Thyroid gland (tissue), 4 donors: Measurements from ENCODE around the gene TMEM212. TPM values are rescaled to one million over a fixed set of nuclear protein-coding genes. Genes with fewer than 3 reads are reported as not detected.
A peak's percentile ranks its signal among the peaks of the same experiment; 100 is the strongest.

Experiments used
- DNase-seq, 2 donors: peaks; one replicate each; pipeline ENCODE4 v3.0.0-alpha.2; 2019
- H3K27ac ChIP-seq, 3 donors: fragments of 200-600 bp; sonication (generic); 1 replicate in 2 of 3; 2 replicates in 1 of 3; pipeline ENCODE4 v1.5.1; 2016 to 2019; ENCODE audit warnings: mild to moderate bottlenecking in 1 of 3, moderate library complexity in 1 of 3
- H3K27me3 ChIP-seq: fragments of 200-600 bp; sonication (generic); one replicate; pipeline ENCODE4 v1.5.1; 2019
- H3K36me3 ChIP-seq, 2 donors: fragments of 200-600 bp; sonication (generic); one replicate each; pipeline ENCODE4 v1.5.1; 2016 to 2019
- H3K4me1 ChIP-seq, 2 donors: fragments of 200-600 bp; sonication (generic); one replicate each; pipeline ENCODE4 v1.5.1; 2017 to 2019
- H3K4me3 ChIP-seq, 3 donors: fragments of 200-600 bp; sonication (generic); replicated peaks in 1 of 3; 1 replicate in 2 of 3; 2 replicates in 1 of 3; pipeline ENCODE4 v1.5.1; 2016; ENCODE audit warnings: mild to moderate bottlenecking in 1 of 3
- H3K9me3 ChIP-seq: fragments of 200-600 bp; sonication (generic); one replicate; pipeline ENCODE4 v1.5.1; 2017
- POLR2A ChIP-seq, 2 donors: fragments of 450-650 bp; IDR thresholded peaks; one replicate each; pipeline ENCODE4 v1.6.1; 2017; ENCODE audit warnings: antibody characterized with exemption in 2 of 2, mild to moderate bottlenecking in 2 of 2, moderate library complexity in 1 of 2
- WGBS, 2 donors: methylation state at CpG; one replicate each; pipeline ENCODE4 v1.1.5; 2017; 5-methylcytosine and 5-hydroxymethylcytosine counted together
- intact Hi-C: fragments of 100-400 bp; cut with DNase I; formaldehyde crosslinking; loops from one replicate; pipeline ENCODE4 v1.15.1; 2023
- total RNA-seq, 4 donors: library from RNA; depleted of rRNA; stranded (reverse); fragments of >200 nt; gene quantifications; one replicate each; pipeline ENCODE4 v1.2.3, GENCODE V29; 2016
- TF ChIP-seq, protein P1 (sequence below), 6 experiments: fragments of 200-600 bp in 3 of 6; fragments of 450-650 bp in 3 of 6; sonication (generic) in 3 of 6; IDR thresholded peaks; one replicate each; pipeline ENCODE4 v1.5.1; 2016 to 2019; ENCODE audit warnings: antibody characterized with exemption in 6 of 6, mild to moderate bottlenecking in 2 of 6, inconsistent platforms in 1 of 6, moderate library complexity in 1 of 6

Gene TMEM212
- total RNA-seq, 4 donors from 2014 or later, result not detected

DNA sequence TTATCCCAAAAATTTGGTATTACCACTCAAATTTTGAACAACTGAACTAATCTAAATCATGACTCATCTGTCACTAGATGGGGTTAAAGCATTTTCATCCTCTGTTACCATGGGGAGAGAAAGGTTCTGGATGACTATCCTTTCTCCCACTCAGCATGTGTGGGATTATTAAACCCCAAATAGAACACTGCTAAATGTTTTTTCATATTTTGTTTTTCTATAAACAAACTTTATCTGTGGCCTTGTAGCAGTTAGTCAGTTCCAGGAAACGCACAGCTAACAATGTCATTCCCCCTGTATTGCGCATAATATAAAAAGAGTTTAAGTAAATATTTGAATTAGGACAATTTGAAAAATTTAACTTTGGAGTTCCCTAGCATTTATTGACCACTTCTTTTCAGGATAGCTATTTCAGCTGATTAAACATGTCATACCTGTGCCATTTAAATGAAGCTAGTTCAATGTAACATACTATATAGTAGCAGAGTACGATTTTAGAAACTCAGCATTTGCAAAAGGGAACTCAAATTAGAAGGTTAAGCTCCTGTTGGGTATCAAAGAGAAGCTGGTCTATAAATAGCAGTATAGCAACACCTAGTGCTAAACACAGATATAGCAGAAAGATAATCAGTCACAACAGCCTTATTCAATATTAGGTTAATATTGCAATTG lies 9.2 kb upstream of the TMEM212 start:
- Histone ChIP-seq H3K9me3 (no peaks in the 10 kb centered on the region), H3K36me3 (no peaks in the 10 kb centered on the region), H3K27me3 (no peaks in the 10 kb centered on the region), H3K4me3 (no peak overlapping the region), H3K27ac (no peak overlapping the region), H3K4me1 (peaks cover 0 to 6% of the 10 kb centered on the region in 2 donors)
- WGBS, 2 donors, result 61 to 69% methylated on average over 3 of the region's 3 CpGs
- TF ChIP-seq, protein P1, sequence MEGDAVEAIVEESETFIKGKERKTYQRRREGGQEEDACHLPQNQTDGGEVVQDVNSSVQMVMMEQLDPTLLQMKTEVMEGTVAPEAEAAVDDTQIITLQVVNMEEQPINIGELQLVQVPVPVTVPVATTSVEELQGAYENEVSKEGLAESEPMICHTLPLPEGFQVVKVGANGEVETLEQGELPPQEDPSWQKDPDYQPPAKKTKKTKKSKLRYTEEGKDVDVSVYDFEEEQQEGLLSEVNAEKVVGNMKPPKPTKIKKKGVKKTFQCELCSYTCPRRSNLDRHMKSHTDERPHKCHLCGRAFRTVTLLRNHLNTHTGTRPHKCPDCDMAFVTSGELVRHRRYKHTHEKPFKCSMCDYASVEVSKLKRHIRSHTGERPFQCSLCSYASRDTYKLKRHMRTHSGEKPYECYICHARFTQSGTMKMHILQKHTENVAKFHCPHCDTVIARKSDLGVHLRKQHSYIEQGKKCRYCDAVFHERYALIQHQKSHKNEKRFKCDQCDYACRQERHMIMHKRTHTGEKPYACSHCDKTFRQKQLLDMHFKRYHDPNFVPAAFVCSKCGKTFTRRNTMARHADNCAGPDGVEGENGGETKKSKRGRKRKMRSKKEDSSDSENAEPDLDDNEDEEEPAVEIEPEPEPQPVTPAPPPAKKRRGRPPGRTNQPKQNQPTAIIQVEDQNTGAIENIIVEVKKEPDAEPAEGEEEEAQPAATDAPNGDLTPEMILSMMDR (IDR thresholded peaks at IDR 0.05), result peak in 4 of 6 experiments; percentile 27 to 59 (median 50)
- TF ChIP-seq POLR2A (IDR thresholded peaks at IDR 0.05), result no peak
- intact Hi-C loops, result no loop called here
- no peak for DNase-seq

DNA sequence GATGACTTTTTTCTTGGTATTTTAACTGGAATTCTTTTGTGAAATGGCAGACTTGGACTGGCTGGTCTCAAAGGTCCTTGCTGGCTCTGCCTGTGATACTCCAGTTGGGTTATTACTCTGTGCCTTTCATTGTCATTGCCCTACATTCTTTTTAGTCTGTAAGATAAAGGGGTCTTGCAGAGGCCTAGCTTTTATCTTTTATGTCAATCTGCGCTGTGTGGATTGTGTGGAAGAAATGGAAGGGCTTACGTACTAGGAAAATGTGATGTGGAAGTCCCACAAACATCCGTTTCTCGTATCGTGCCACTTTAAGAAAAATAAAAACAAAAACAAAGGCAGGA lies 8.7 kb upstream of the TMEM212 start:
- intact Hi-C loops, result no loop called here
- Histone ChIP-seq H3K4me3 (no peak overlapping the region), H3K27me3 (no peaks in the 10 kb centered on the region), H3K9me3 (no peaks in the 10 kb centered on the region), H3K36me3 (no peaks in the 10 kb centered on the region), H3K27ac (no peak overlapping the region), H3K4me1 (peaks cover 0 to 6% of the 10 kb centered on the region in 2 donors)
- no peak for TF ChIP-seq POLR2A (IDR thresholded peaks at IDR 0.05)
- TF ChIP-seq, protein P1 (IDR thresholded peaks at IDR 0.05), result no peak
- DNase-seq, result no peak
- 79 to 80% methylated on average over 5 of the region's 5 CpGs for WGBS, 2 donors

DNA sequence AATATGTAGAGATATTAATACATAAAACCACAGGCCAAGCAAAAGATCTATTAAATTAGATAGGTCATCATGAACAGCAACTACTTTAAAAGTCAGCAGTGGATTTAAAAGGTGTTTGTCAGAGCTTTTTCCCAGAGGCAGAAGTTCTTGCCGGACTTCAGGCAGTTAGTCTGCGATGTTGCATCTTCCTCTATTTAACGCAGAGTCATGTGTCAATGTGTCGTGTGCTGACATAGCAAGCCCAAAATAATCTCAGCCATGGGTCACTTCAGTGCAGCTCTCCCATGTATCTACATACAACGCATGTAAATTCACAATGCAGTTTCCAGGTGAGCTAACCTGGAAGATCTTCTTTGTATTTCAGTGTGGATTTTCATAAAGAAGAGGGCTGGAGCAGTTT lies 8.0 kb upstream of the TMEM212 start:
- Histone ChIP-seq H3K9me3 (no peaks in the 10 kb centered on the region), H3K27ac (no peak overlapping the region), H3K4me1 (peaks cover 0 to 6% of the 10 kb centered on the region in 2 donors), H3K36me3 (no peaks in the 10 kb centered on the region), H3K4me3 (no peak overlapping the region), H3K27me3 (no peaks in the 10 kb centered on the region)
- WGBS, 2 donors, result 84 to 92% methylated on average over 5 of the region's 5 CpGs
- intact Hi-C loops, result no loop called here
- no peak for DNase-seq
- TF ChIP-seq, protein P1 (IDR thresholded peaks at IDR 0.05), result no peak
- no peak for TF ChIP-seq POLR2A (IDR thresholded peaks at IDR 0.05)

DNA sequence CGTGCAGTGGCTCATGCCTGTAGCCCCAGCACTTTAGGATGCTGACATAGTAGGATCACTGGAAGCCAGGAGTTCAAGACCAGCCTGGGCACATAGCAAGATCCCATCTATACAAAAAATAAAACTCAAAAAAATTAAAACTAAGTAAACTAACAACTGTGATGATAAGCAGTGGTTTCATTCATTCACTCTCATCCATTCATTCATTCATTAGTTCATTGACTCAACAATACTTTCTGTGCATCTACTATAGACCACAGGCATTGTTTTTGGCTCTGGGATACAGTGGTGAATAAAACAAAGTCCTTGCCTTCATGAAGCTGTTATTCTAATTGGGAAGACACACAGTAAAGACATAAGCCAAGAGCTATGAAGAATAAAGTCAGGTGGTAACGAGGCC lies 7.5 kb upstream of the TMEM212 start:
- no peak for TF ChIP-seq POLR2A (IDR thresholded peaks at IDR 0.05)
- TF ChIP-seq, protein P1 (IDR thresholded peaks at IDR 0.05), result no peak
- Histone ChIP-seq H3K4me1 (peaks cover 3 to 10% of the 10 kb centered on the region in 2 donors), H3K9me3 (no peaks in the 10 kb centered on the region), H3K27ac (no peak overlapping the region), H3K4me3 (no peak overlapping the region), H3K36me3 (no peaks in the 10 kb centered on the region), H3K27me3 (no peaks in the 10 kb centered on the region)
- intact Hi-C loops, result no loop called here
- 52 to 59% methylated on average over 2 of the region's 2 CpGs for WGBS, 2 donors
- no peak for DNase-seq

DNA sequence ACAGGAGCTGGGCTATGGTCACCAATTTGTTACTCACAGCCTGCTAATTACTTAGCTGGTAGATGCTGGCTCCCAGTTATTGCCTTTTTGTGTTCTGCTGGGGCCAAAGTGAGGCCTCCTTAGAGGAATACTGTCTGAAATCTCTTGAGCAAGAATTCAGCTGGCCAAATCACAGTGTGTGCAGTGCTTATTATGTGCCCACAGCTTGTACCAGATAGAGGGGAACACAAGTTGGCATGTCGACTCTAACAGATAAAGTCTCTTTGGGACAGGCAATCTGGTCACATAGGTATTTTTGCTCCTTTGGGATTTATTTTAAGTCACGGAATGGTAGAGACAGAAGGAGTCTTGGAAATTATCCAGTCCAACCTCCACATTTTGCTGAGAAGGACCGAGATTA lies 6.3 kb upstream of the TMEM212 start:
- intact Hi-C loops, result no loop called here
- TF ChIP-seq, protein P1 (IDR thresholded peaks at IDR 0.05), result no peak
- no peak for TF ChIP-seq POLR2A (IDR thresholded peaks at IDR 0.05)
- Histone ChIP-seq H3K4me1 (peaks cover 8 to 17% of the 10 kb centered on the region in 2 donors), H3K27me3 (no peaks in the 10 kb centered on the region), H3K36me3 (no peaks in the 10 kb centered on the region), H3K9me3 (no peaks in the 10 kb centered on the region), H3K27ac (no peak overlapping the region), H3K4me3 (no peak overlapping the region)
- DNase-seq, result no peak
- 72 to 75% methylated on average over 3 of the region's 3 CpGs for WGBS, 2 donors
